SK-N-SH treated with all-trans-retinoic acid at 6 μM for 48 hours (cell line): ENCODE data around the gene CRMP1.

Source experiments
- ARNTL ChIP-seq: fragments of 450-650 bp; formaldehyde crosslinking; IDR thresholded peaks from 2 replicates; pipeline ENCODE4 v1.5.0; 2020; ENCODE audit warnings: low read depth, mild to moderate bottlenecking, moderate library complexity, borderline replicate concordance
- BACH2 ChIP-seq: fragments of 250-450 bp; sonication (Bioruptor Pico); IDR thresholded peaks from 2 replicates; pipeline ENCODE4 v1.9.0; 2021; ENCODE audit warnings: mild to moderate bottlenecking, borderline replicate concordance
- CSDC2 ChIP-seq: fragments of 250-450 bp; sonication (Bioruptor Pico); IDR thresholded peaks from 2 replicates; pipeline ENCODE4 v1.5.0; 2020; ENCODE audit warnings: mild to moderate bottlenecking, moderate library complexity
- OSR1 ChIP-seq: fragments of 250-450 bp; sonication (Bioruptor Pico); IDR thresholded peaks from 2 replicates; pipeline ENCODE4 v1.8.0; 2022; ENCODE audit warnings: moderate library complexity, mild to moderate bottlenecking, inconsistent platforms
- RARB ChIP-seq: fragments of 250-450 bp; sonication (Bioruptor Pico); IDR thresholded peaks from 2 replicates; pipeline ENCODE4 v1.8.0; 2021; ENCODE audit warnings: mild to moderate bottlenecking, moderate library complexity
- SNAI2 ChIP-seq: fragments of 250-450 bp; sonication (Bioruptor Pico); IDR thresholded peaks from 2 replicates; pipeline ENCODE4 v1.5.0; 2020; ENCODE audit warnings: mild to moderate bottlenecking, moderate library complexity
- TOX ChIP-seq: fragments of 250-450 bp; sonication (Bioruptor Pico); IDR thresholded peaks from 2 replicates; pipeline ENCODE4 v1.8.0; 2021; ENCODE audit warnings: mild to moderate bottlenecking, moderate library complexity, borderline replicate concordance
- ZC3H10 ChIP-seq: fragments of 250-450 bp; sonication (Bioruptor Pico); IDR thresholded peaks from 2 replicates; pipeline ENCODE4 v1.5.1; 2021; ENCODE audit warnings: mild to moderate bottlenecking, moderate library complexity
- ZFP3 ChIP-seq: fragments of 250-450 bp; sonication (Bioruptor Pico); IDR thresholded peaks from 2 replicates; pipeline ENCODE4 v1.5.0; 2020; ENCODE audit warnings: mild to moderate bottlenecking, moderate library complexity
- ZFP30 ChIP-seq: fragments of 450-650 bp; formaldehyde crosslinking; IDR thresholded peaks from 2 replicates; pipeline ENCODE4 v1.5.0; 2022; ENCODE audit warnings: mild to moderate bottlenecking, moderate library complexity
- ZNF70 ChIP-seq: fragments of 450-650 bp; formaldehyde crosslinking; IDR thresholded peaks from 2 replicates; pipeline ENCODE4 v1.5.0; 2020; ENCODE audit warnings: mild to moderate bottlenecking, moderate library complexity
- TF ChIP-seq, protein P1 (sequence below): fragments of 250-450 bp; sonication (Bioruptor Pico); IDR thresholded peaks from 2 replicates; pipeline ENCODE4 v1.8.0; 2020; ENCODE audit warnings: mild to moderate bottlenecking, moderate library complexity, borderline replicate concordance
- TF ChIP-seq, protein P2 (sequence below): fragments of 250-450 bp; sonication (Bioruptor Pico); IDR thresholded peaks from 2 replicates; pipeline ENCODE4 v1.5.1; 2020; ENCODE audit warnings: low read depth, mild to moderate bottlenecking, moderate library complexity
- TF ChIP-seq, protein P3 (sequence below): fragments of 250-450 bp; sonication (Bioruptor Pico); IDR thresholded peaks from 2 replicates; pipeline ENCODE4 v1.5.1; 2021; ENCODE audit warnings: mild to moderate bottlenecking, moderate library complexity

DNA sequence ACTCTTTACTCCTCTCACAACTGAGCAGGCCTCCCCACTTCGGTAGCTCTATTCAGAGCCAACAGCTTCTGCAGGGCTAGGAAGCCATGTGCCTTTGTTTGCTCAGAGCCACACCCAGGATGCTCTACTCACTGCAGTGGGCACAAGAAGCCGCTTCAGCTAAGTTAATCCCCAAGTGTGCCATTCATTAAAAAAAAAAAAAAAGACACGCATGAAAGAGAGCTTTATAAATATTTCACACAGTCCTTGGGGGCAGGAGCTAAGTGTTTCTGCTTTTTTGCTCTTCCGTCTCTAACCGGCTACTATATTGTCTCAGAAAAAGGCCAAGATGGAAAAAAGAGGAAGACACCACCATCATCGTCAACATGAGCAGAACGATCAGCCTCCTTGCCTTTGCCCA lies 8.1 kb downstream of the CRMP1 start:
- TF ChIP-seq CSDC2 (CRISPR knock-in tag) (no peak), SNAI2 (no peak), BACH2 (CRISPR knock-in tag) (no peak), ZFP3 (CRISPR knock-in tag) (no peak), ARNTL (CRISPR knock-in tag) (no peak), ZC3H10 (CRISPR knock-in tag) (no peak), RARB (CRISPR knock-in tag) (no peak), ZNF70 (CRISPR knock-in tag) (no peak), OSR1 (no peak), ZFP30 (CRISPR knock-in tag) (no peak), TOX (CRISPR knock-in tag) (no peak)
- TF ChIP-seq, protein P1, sequence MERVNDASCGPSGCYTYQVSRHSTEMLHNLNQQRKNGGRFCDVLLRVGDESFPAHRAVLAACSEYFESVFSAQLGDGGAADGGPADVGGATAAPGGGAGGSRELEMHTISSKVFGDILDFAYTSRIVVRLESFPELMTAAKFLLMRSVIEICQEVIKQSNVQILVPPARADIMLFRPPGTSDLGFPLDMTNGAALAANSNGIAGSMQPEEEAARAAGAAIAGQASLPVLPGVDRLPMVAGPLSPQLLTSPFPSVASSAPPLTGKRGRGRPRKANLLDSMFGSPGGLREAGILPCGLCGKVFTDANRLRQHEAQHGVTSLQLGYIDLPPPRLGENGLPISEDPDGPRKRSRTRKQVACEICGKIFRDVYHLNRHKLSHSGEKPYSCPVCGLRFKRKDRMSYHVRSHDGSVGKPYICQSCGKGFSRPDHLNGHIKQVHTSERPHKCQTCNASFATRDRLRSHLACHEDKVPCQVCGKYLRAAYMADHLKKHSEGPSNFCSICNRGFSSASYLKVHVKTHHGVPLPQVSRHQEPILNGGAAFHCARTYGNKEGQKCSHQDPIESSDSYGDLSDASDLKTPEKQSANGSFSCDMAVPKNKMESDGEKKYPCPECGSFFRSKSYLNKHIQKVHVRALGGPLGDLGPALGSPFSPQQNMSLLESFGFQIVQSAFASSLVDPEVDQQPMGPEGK (CRISPR knock-in tag): no peak
- TF ChIP-seq, protein P2, sequence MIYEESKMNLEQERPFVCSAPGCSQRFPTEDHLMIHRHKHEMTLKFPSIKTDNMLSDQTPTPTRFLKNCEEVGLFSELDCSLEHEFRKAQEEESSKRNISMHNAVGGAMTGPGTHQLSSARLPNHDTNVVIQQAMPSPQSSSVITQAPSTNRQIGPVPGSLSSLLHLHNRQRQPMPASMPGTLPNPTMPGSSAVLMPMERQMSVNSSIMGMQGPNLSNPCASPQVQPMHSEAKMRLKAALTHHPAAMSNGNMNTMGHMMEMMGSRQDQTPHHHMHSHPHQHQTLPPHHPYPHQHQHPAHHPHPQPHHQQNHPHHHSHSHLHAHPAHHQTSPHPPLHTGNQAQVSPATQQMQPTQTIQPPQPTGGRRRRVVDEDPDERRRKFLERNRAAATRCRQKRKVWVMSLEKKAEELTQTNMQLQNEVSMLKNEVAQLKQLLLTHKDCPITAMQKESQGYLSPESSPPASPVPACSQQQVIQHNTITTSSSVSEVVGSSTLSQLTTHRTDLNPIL (CRISPR knock-in tag): no peak
- TF ChIP-seq, protein P3, sequence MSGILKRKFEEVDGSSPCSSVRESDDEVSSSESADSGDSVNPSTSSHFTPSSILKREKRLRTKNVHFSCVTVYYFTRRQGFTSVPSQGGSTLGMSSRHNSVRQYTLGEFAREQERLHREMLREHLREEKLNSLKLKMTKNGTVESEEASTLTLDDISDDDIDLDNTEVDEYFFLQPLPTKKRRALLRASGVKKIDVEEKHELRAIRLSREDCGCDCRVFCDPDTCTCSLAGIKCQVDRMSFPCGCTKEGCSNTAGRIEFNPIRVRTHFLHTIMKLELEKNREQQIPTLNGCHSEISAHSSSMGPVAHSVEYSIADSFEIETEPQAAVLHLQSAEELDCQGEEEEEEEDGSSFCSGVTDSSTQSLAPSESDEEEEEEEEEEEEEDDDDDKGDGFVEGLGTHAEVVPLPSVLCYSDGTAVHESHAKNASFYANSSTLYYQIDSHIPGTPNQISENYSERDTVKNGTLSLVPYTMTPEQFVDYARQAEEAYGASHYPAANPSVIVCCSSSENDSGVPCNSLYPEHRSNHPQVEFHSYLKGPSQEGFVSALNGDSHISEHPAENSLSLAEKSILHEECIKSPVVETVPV (CRISPR knock-in tag): no peak
